Bronchial epithelial cell (primary cell): ENCODE measurements around the gene PRSS38. TPM values are rescaled to one million over a fixed set of nuclear protein-coding genes. Genes with fewer than 3 reads are reported as not detected.

Experiments used
- DNase-seq: peaks from one replicate; pipeline ENCODE4 v3.0.0-alpha.2; 2010; ENCODE audit warnings: low read depth
- FAIRE-seq: peaks from 2 replicates; lab custom pipeline; 2011; peaks lifted over from hg19 to GRCh38; lab: Jason Lieb, UNC
- H3K27me3 ChIP-seq: 2 replicates; pipeline ENCODE4 v1.5.1; 2011; ENCODE audit warnings: low read length; ENCODE audit not compliant: control insufficient read depth, insufficient read depth
- H3K36me3 ChIP-seq: 2 replicates; pipeline ENCODE4 v1.5.1; 2011; ENCODE audit warnings: low read length; ENCODE audit not compliant: control insufficient read depth, insufficient read depth
- H3K4me3 ChIP-seq: 2 replicates; pipeline ENCODE4 v1.5.1; 2011; ENCODE audit warnings: mild to moderate bottlenecking, low read depth, low read length, control low read depth
- CTCF ChIP-seq: IDR thresholded peaks from 2 replicates; pipeline ENCODE4 v1.5.1; 2011; ENCODE audit warnings: mild to moderate bottlenecking, moderate library complexity, low read length, control low read depth, inconsistent platforms; ENCODE audit not compliant: insufficient read depth, severe bottlenecking
- total RNA-seq: library from RNA; depleted of rRNA; stranded (reverse); fragments of >200 nt; gene quantifications from 2 replicates; pipeline ENCODE4 v1.2.1, GENCODE V29; 2014

The PRSS38 gene
- total RNA-seq, 1 donor from 2014 or later: not detected

DNA sequence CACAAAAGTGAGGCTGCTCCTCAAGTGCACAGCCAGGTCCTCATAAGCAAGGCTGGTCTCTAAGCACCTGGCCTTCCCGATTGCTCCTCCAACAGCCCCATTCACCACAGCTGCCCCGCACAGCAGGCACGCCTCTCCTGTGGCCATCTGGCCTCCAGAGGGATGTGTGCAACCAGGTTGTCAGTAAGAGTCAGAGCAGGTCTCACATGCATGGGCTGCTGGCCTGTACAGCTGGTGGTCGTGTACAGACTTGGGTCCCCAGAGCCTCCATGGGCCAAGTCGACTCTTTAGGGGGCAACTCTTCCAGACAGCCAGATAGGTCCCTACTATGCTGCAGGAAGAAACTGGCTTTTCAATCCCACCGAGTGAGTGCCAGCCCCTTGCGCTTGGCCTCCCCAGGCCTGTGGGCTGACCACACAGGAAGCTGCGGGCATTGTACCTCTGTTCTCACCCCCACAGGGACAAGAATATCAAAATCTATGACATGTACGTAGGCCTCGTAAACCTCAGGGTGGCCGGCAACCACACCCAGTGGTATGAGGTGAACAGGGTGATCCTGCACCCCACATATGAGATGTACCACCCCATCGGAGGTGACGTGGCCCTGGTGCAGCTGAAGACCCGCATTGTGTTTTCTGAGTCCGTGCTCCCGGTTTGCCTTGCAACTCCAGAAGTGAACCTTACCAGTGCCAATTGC, 1.4 kb downstream of the PRSS38 start:
- no peak for TF ChIP-seq CTCF
- H3K27me3 ChIP-seq: no peaks in the 10 kb centered on the region
- H3K4me3 ChIP-seq: no peak overlapping the region
- no peaks in the 10 kb centered on the region for H3K36me3 ChIP-seq
- no peak for DNase-seq
- peak; percentile 68 for FAIRE-seq

DNA sequence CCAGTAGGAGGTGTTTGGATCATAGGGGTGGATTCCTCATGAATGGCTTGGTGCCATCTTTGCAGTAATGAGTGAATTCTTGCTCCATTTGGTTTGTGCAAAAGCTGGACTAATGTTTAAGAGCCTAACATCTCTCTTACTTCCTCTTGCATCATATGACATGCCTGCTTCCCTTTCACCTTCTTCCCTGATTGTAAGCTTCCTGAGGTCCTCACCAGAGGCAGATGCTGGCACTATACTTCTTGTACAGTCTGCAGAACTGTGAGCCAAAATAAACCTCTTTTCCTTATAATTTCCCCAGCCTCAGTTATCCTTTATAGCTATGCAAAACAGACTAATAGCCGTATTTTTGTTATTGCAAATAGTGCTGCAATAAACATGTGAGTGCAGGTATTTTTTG, 8.1 kb downstream of the PRSS38 start:
- no peak for FAIRE-seq
- no peak for TF ChIP-seq CTCF

DNA sequence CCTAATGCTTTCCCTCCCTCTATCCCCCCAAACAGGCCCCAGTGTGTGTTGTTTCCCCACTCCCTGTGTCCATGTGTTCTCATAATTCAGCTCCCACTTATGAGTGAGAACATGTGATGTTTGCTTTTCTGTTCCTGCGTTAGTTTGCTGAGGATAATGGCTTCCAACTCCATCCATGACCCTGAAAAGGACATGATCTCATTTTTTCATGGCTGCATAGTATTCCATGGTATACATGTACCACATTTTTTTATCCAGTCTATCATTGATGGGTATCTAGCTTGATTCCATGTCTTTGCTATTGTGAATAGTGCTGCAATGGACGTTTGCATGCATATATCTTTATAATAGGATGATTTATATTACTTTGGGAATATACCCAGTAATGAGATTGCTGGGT, 8.7 kb downstream of the PRSS38 start:
- Histone ChIP-seq H3K4me3 (no peak overlapping the region), H3K27me3 (peaks cover 1% of the 10 kb centered on the region), H3K36me3 (no peaks in the 10 kb centered on the region)
- no peak for TF ChIP-seq CTCF
- FAIRE-seq (no peak), DNase-seq (no peak)

More for the DNA sequence above, 8.1 kb downstream of the PRSS38 start:
- no peak overlapping the region for H3K4me3 ChIP-seq
- peaks cover 1% of the 10 kb centered on the region for H3K27me3 ChIP-seq
- DNase-seq: no peak
- no peaks in the 10 kb centered on the region for H3K36me3 ChIP-seq

GRCh38 chr1:227828786-227829185, 13.3 kb downstream of the PRSS38 start:
- DNase-seq (peak; percentile 29), FAIRE-seq (no peak)
- Histone ChIP-seq H3K36me3 (no peaks in the 10 kb centered on the region), H3K4me3 (no peak overlapping the region), H3K27me3 (peaks cover 1% of the 10 kb centered on the region)
- TF ChIP-seq CTCF: no peak

DNA sequence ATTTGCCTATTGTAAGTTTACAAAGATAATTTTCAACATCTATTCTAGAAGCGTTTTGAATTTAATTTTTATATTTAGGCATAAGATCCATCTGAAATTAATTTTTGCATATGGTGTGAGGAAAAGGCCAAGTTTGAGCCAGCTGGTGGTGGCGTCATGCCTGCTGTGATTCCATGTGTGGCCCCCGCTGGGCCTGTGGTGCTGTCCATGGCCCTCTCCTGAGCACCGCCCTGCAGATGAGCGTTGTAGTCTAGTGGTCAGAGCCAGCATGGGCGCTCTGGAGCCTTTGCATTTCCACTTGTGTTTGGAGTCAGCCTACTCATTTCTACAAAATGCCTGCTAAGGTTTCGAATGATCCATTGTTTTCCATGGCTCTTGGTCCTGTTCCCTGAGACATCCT, 22.7 kb downstream of the PRSS38 start:
- H3K27me3 ChIP-seq: no peaks in the 10 kb centered on the region
- no peak for DNase-seq
- TF ChIP-seq CTCF: no peak
- H3K36me3 ChIP-seq: no peaks in the 10 kb centered on the region
- no peak for FAIRE-seq
- H3K4me3 ChIP-seq: no peak overlapping the region

DNA sequence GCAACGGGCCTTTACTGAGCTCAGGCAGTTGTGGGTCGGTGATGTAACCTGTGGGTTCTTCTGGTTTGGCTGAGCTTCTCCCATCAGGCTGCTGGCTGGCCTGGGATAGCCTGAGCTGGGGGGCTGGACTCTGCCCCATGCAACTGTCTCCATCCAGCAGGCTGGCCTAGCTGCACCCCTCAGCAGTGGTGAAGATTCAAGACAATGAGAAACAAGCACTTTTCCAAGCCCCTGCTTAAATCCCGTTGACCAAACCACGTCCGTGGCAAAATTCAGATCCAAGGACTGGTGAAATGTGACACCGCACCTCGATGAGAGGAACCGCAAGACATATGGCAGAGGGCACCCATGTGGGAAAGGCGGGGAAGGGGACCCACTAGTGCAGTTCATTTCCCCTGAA, 25.6 kb downstream of the PRSS38 start:
- no peaks in the 10 kb centered on the region for H3K36me3 ChIP-seq
- TF ChIP-seq CTCF: no peak
- DNase-seq (no peak), FAIRE-seq (no peak)
- H3K4me3 ChIP-seq: no peak overlapping the region
- H3K27me3 ChIP-seq: no peaks in the 10 kb centered on the region
